Panc1 (cell line): ENCODE results near the gene NT5DC3. TPM values are rescaled to one million over a fixed set of nuclear protein-coding genes. Genes with fewer than 3 reads are reported as not detected.

Experiments
- ATAC-seq: fragments of 200-7000 bp; cut with Tn5 transposase; 2 replicates; pipeline ENCODE4 v1.9.1; 2020; ENCODE audit warnings: mild to moderate bottlenecking, moderate library complexity
- BruUV-seq: library from RNA; stranded (reverse); fragments of 400-500 nt; replicated peaks from 2 replicates; lab custom pipeline; 2021; lab: Mats Ljungman, UMichigan
- CTCF ChIA-PET: fragments of 300-600 bp; sonication (Branson Sonifier 250); formaldehyde crosslinking; loops from one replicate; lab custom pipeline; 2022; ENCODE audit warnings: antibody characterized with exemption; lab: Charles Lee
- POLR2A ChIA-PET: fragments of 300-600 bp; sonication (Branson Sonifier 250); formaldehyde crosslinking; loops from one replicate; lab custom pipeline; 2022; ENCODE audit warnings: antibody characterized with exemption; lab: Charles Lee
- DNase-seq: peaks from one replicate; pipeline ENCODE4 v3.0.0-alpha.2; 2010; ENCODE audit warnings: low read depth, low spot score
- H3K27ac ChIP-seq: 2 replicates; pipeline ENCODE4 v1.5.1; 2011; ENCODE audit warnings: mild to moderate bottlenecking, low read length, inconsistent platforms
- H3K27me3 ChIP-seq: fragments of 200-500 bp; sonication (Bioruptor generic); 2 replicates; pipeline ENCODE4 v1.6.0; 2014; ENCODE audit warnings: low read length, inconsistent platforms; ENCODE audit not compliant: control insufficient read depth, insufficient read depth
- H3K36me3 ChIP-seq: fragments of 200-500 bp; sonication (Bioruptor generic); 2 replicates; pipeline ENCODE4 v1.5.1; 2014; ENCODE audit warnings: inconsistent platforms, mild to moderate bottlenecking, low read length, moderate library complexity; ENCODE audit not compliant: control insufficient read depth, insufficient read depth
- H3K4me1 ChIP-seq: 2 replicates; pipeline ENCODE4 v1.5.1; 2011; ENCODE audit warnings: inconsistent platforms, mild to moderate bottlenecking, low read length, moderate library complexity; ENCODE audit not compliant: control insufficient read depth, insufficient read depth
- H3K4me3 ChIP-seq, 2 experiments: 2 replicates each; pipeline ENCODE4 v1.5.1; 2011 to 2012; ENCODE audit warnings: low read depth in 2 of 2, low read length in 2 of 2, mild to moderate bottlenecking in 2 of 2, inconsistent platforms in 1 of 2, moderate library complexity in 1 of 2
- H3K9me3 ChIP-seq: fragments of 200-500 bp; sonication (Bioruptor generic); 2 replicates; pipeline ENCODE4 v1.5.1; 2014; ENCODE audit warnings: low read depth, mild to moderate bottlenecking, inconsistent platforms, low read length, moderate library complexity; ENCODE audit not compliant: control insufficient read depth, insufficient read depth
- POLR2AphosphoS5 ChIP-seq: IDR thresholded peaks from 2 replicates; pipeline ENCODE4 v1.6.1; 2012; ENCODE audit warnings: mild to moderate bottlenecking, low read depth, low read length, moderate library complexity
- SIN3A ChIP-seq: IDR thresholded peaks from 2 replicates; pipeline ENCODE4 v1.6.1; 2012; ENCODE audit warnings: low read depth, mild to moderate bottlenecking, low read length, moderate library complexity, borderline replicate concordance; ENCODE audit not compliant: insufficient read depth
- TCF7L2 ChIP-seq: IDR thresholded peaks from 2 replicates; pipeline ENCODE4 v1.6.1; 2011; ENCODE audit warnings: mild to moderate bottlenecking, low read depth, low read length, inconsistent platforms
- in situ Hi-C: cut with HindIII; loops from 2 replicates; pipeline ENCODE4 v1.10.0; 2016; ENCODE audit warnings: low sequenced_read_pairs, low pct_unique_long_range_greater_than_20kb
- intact Hi-C: fragments of 100-400 bp; cut with micrococcal nuclease; formaldehyde crosslinking; loops from one replicate; pipeline ENCODE4 v1.10.0; 2022; ENCODE audit not compliant: unreplicated experiment
- total RNA-seq: library from RNA; stranded (reverse); gene quantifications from one replicate; pipeline ENCODE4 v1.2.1, GENCODE V29; 2021; ENCODE audit not compliant: unreplicated experiment
- TF ChIP-seq, protein P1 (sequence below), 2 experiments: IDR thresholded peaks; 2 replicates each; pipeline ENCODE4 v1.6.1; 2011 to 2012; ENCODE audit warnings: low read depth in 2 of 2, control low read depth in 1 of 2, low read length in 1 of 2, mild to moderate bottlenecking in 1 of 2, moderate library complexity in 1 of 2; ENCODE audit not compliant: insufficient read depth in 1 of 2
- TF ChIP-seq, protein P2 (sequence below): fragments of 450-650 bp; IDR thresholded peaks from 2 replicates; pipeline ENCODE4 v1.5.1; 2017; ENCODE audit warnings: mild to moderate bottlenecking

Gene NT5DC3
- total RNA-seq, 1 experiment from 2014 or later, result 24.9 TPM

DNA sequence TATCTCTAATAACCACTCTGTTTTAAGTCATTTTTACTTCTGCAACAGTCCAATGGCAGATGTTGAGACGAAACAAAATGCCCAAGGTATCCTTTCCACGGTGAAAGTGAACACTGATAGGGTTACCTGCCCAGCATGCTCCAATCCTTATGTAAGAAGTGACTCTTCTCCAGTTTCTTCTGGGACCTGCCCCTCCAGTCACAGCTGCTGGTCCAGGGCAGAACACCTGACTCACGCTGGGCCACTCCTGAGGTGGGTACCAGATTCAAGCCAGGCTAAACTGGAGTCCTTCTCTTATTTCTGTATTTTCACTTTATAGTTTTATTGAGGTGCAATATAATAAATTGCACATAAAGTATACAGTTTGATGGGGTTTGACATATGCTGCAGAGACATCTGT, 16.7 kb downstream of the NT5DC3 start:
- Histone ChIP-seq H3K9me3 (no peaks in the 10 kb centered on the region), H3K36me3 (no peaks in the 10 kb centered on the region; the same call in 1 of the 2 replicates), H3K27ac (no peak overlapping the region), H3K4me1 (peaks cover 9% of the 10 kb centered on the region), H3K27me3 (no peaks in the 10 kb centered on the region), H3K4me3 (no peak overlapping the region)
- TF ChIP-seq, protein P1, sequence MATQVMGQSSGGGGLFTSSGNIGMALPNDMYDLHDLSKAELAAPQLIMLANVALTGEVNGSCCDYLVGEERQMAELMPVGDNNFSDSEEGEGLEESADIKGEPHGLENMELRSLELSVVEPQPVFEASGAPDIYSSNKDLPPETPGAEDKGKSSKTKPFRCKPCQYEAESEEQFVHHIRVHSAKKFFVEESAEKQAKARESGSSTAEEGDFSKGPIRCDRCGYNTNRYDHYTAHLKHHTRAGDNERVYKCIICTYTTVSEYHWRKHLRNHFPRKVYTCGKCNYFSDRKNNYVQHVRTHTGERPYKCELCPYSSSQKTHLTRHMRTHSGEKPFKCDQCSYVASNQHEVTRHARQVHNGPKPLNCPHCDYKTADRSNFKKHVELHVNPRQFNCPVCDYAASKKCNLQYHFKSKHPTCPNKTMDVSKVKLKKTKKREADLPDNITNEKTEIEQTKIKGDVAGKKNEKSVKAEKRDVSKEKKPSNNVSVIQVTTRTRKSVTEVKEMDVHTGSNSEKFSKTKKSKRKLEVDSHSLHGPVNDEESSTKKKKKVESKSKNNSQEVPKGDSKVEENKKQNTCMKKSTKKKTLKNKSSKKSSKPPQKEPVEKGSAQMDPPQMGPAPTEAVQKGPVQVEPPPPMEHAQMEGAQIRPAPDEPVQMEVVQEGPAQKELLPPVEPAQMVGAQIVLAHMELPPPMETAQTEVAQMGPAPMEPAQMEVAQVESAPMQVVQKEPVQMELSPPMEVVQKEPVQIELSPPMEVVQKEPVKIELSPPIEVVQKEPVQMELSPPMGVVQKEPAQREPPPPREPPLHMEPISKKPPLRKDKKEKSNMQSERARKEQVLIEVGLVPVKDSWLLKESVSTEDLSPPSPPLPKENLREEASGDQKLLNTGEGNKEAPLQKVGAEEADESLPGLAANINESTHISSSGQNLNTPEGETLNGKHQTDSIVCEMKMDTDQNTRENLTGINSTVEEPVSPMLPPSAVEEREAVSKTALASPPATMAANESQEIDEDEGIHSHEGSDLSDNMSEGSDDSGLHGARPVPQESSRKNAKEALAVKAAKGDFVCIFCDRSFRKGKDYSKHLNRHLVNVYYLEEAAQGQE (IDR thresholded peaks at IDR 0.05; ENCODE audit: insufficient read depth in 1 of 2, low read depth in 2 of 2, low read length in 1 of 2), result no peak
- TF ChIP-seq POLR2AphosphoS5 (no peak), TCF7L2 (no peak), SIN3A (no peak)
- TF ChIP-seq, protein P2, sequence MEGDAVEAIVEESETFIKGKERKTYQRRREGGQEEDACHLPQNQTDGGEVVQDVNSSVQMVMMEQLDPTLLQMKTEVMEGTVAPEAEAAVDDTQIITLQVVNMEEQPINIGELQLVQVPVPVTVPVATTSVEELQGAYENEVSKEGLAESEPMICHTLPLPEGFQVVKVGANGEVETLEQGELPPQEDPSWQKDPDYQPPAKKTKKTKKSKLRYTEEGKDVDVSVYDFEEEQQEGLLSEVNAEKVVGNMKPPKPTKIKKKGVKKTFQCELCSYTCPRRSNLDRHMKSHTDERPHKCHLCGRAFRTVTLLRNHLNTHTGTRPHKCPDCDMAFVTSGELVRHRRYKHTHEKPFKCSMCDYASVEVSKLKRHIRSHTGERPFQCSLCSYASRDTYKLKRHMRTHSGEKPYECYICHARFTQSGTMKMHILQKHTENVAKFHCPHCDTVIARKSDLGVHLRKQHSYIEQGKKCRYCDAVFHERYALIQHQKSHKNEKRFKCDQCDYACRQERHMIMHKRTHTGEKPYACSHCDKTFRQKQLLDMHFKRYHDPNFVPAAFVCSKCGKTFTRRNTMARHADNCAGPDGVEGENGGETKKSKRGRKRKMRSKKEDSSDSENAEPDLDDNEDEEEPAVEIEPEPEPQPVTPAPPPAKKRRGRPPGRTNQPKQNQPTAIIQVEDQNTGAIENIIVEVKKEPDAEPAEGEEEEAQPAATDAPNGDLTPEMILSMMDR, result no peak
- intact Hi-C loops, result no loop called here
- ChIA-PET POLR2A (no interaction called here), CTCF (no interaction called here)
- no peak for DNase-seq
- no peak for ATAC-seq
- in situ Hi-C loops, result no loop called here
- no TSS peak for BruUV-seq

DNA sequence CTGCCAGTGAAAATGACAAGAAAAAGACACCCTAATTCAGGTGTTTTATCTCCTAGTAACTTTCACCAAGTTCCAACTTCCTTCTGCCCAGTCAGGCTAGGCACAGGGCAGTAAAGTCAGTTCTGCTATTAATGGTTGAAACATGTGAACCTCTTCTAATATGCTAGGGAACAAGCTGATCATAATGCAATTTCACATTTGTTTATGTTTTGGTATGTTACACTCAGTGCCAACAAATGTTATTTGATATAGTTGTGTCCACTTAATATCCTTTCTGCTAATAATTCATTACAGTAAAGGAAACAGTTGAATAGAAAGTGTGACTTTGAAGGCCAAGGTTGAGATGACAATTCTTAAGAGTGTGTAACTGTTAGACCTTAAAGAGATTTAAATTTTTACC, 17.2 kb downstream of the NT5DC3 start:
- TF ChIP-seq TCF7L2 (no peak), POLR2AphosphoS5 (no peak), SIN3A (no peak)
- TF ChIP-seq, protein P1 (IDR thresholded peaks at IDR 0.05; ENCODE audit: insufficient read depth in 1 of 2, low read depth in 2 of 2, low read length in 1 of 2), result no peak
- TF ChIP-seq, protein P2, result no peak
- in situ Hi-C loops (no loop called here), intact Hi-C loops (no loop called here)
- POLR2A ChIA-PET, result no interaction called here
- ATAC-seq, result no peak
- H3K27ac ChIP-seq, result no peak overlapping the region
- no peaks in the 10 kb centered on the region for H3K9me3 ChIP-seq
- no peak overlapping the region for H3K4me3 ChIP-seq
- BruUV-seq, result no TSS peak
- no peak for DNase-seq
- H3K27me3 ChIP-seq, result no peaks in the 10 kb centered on the region
- H3K4me1 ChIP-seq, result peaks cover 9% of the 10 kb centered on the region
- H3K36me3 ChIP-seq, result no peaks in the 10 kb centered on the region; the same call in 1 of the 2 replicates
- CTCF ChIA-PET, result no interaction called here
